HG02678 (cell line): ENCODE measurements around the gene ZNF496.

ENCODE experiments used
- ATAC-seq: cut with Tn5 transposase; IDR thresholded peaks from one replicate; pipeline ENCODE4 v1.9.1; 2021; ENCODE audit warnings: mild to moderate bottlenecking, moderate library complexity; ENCODE audit not compliant: unreplicated experiment

The ZNF496 gene

DNA sequence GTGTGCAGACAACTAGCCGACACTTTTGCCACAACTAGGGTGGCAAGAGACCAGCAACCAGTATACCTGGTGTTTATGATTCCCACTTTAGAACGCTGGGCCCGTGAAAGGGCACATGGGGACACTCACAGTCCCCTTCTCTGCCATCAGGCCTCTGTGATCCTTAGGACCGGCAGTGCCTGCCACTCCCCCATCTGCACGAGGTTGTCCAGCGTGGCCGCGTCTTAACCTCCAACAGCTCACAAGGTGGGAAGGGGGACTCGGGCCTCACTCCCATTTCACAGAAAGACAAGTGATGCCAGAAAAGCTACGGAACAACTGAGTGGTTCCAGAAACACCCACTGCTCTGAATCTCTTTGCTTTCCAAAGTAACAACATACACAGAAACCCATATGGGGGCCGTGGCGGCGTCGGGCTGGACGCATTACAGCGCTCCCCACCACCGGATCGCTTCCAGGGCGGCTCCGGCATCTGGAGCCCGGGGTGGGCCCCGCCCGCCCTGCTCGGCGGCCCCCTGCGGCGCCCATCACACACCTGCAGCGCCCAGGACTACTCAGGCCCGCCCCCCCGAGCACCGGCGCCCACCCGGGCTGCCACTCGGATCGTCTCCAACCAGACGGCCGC lies 1.0 kb downstream of the ZNF496 start:
- ATAC-seq: peak; percentile 20

DNA sequence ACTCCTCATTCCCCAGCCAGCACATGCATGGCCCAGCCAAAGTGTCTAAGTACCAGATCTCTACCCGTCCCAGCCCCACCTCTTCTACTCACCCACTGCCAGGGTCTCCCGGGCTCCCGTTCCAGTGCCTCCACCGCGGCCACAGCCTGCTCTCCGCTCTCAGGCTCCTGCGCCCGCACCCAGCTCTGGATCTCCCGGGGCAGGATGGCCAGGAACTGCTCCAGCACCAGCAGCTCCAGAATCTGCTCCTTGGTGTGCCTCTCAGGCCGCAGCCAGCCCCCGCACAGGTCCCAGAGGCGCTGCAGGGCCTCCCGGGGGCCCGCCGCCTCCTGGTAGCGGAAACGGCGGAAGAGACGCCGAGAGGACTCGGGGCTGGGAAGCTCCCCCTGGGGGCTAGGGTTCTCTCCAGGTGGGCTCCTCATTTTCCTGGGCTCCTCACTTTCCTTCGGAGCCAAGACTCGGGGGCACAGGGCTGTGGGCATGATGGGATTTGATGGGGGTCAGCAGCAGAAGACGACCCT lies 2.5 kb downstream of the ZNF496 start:
- no peak for ATAC-seq

DNA sequence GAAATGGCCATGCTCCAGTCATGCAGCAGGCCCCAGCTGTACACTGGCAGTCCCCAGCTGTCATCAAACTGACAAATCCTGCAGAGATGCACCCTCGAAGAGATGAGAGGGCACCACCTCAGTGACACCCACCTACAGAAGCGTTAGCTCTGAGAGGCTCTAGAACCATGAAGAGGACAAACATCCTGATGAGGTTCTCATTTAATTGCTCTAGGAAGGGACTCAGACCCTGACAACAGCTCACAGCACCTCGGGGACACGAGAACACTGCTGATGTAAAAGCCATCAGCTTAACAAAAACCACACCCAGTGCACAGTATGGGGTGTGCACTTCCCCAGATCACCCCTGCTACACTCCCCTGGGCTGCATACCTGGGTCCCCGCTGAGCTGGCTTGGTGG lies 3.4 kb downstream of the ZNF496 start:
- ATAC-seq: no peak

DNA sequence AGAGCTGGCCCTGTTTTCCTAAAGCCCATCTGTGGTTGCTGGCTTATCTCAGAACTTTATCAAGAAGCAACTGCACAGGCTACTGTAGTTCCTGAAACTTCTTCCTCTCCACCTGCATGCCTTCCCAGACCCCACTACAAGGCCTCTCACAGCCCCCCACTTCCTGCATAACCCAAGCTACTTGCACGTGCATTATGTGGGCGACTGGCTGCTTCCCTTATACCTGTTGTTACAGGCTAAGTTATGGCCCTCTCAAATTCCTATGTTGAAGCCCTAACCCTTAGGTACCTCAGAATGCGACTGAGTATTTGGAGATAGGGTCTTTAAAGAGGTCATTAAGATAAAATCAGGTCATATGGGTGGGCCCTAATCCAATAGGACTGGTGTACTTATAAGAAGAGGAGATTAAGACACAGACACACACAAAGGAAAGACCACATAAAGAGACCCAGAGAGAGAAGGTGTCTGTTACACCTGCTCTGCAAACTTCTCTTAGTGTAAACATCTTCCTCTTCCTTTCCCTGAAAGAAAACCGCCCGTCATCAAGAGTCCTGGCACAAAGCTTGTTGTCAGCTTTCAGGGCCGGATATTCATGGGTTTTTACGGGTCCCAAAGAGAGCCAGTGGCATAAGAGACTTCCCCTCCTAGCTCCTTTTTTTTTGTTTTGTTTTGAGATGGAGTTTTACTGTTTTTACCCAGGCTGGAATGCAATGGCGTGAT lies 5.1 kb downstream of the ZNF496 start:
- ATAC-seq: no peak

DNA sequence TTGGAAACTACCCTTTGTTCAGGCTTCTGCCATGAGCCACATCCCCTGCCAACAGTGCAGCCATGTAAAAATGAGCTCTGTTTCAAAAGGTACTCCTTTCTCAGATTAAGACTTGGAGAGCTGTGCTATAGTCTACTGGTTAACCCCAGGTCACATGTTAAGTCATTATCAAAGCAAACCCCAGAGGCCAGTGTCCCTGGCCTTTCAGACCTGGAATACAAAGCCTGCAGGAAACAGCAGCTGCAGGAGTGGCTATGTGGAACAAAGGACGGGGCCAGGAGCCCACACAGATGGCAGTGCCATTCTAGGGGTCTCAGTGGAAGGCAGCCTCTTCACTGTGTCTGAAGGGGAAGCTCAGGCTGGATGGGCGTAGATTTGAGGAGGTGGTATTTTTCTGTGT lies 6.7 kb downstream of the ZNF496 start:
- no peak for ATAC-seq

DNA sequence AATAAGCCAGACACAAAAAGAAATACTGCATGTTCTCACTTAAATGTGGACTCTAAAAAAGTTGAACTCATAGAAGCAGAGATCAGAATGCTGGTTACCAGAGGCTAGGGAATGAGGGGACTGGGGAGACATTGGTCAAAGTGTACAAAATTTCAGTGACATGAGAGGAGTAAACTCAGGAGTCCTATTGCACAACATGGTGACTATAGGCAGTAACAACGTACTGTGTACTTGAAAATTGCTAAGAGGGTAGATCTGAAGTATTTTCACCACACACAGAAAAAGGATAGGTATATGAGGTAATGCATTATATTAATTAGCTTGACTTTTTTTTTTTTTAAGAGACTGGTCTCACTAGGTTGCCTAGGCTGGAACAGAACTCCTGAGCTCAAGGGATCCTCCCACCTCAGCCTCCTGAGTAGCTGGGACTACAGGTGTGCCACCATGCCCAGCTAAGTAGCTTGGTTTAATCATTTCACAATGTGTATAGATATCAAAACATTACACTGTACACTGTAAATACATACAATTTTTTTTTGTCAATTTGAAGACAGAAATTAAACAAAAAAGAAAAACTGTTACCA lies 7.4 kb downstream of the ZNF496 start:
- no peak for ATAC-seq

DNA sequence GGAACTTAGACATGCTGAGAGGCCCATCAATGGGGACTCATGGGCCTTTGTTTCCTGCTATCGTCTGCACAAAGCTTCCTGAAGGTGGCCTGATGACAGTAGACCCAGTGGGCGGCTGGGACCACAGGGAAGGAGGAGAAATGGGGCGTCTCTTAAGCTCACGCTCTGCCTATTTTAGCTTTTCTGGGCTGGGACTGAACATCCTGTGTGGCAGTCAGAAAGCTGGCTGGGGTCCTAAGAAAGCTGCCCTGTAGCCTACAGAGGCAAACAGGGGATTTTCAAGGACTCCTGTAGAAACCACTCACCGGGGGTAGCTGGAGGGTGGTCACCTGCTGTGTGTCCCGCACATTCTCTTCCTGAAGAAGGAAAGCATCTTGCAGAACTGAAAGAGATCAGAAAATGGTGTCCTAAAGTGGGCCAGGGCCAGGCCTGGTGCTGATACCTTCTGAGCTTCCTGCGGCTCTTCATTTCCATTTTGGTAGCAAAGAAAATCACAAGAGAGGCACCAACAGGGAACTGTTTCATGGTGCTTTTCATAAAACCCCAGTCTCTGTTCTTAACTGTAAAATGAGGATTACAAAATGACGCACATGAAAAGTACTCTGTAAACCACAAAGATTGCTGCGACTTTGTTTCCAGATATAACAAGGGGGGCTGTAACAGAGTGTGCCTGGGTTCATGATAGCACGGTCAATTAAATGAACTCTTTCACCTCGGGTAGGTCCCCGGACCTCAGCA lies 8.6 kb downstream of the ZNF496 start:
- ATAC-seq: peak; percentile 60

DNA sequence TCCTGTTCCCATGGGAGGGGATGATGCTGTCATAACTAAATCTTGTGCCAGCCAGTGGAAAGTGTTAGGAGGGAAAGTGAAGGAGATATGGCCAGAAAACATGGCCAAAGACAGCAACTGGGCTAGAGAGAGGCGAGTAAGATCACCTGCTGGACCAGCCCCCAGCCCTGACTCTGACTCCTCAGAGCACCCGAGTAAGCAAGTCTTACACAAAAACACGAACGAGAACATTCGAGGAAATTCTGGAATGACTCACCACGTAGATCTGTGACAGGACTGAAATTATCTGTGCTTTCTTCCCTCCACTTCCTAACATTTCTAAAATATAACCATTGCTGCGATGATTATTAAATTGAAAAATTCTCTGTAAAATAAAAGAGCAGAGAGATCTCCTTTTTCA lies 9.2 kb downstream of the ZNF496 start:
- peak; percentile 32 for ATAC-seq

DNA sequence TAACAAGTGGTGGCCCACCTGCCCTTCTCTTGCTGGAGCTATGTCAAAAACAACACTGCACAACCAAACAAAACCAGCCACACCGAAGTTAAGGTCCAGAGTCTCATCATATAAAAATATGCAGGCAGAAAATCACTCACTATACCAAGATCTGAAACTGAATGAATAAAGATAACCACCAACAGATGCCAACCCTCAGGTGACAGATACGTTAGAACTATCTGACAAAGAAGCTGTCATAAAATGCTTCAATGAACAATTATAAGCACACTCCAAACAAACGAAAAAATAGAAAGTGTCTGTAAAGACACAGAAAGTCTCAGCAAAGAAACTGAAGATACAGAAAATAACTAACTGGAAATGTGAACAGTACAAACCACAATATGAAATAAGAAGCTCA lies 14.0 kb downstream of the ZNF496 start:
- ATAC-seq: peak; percentile 34

DNA sequence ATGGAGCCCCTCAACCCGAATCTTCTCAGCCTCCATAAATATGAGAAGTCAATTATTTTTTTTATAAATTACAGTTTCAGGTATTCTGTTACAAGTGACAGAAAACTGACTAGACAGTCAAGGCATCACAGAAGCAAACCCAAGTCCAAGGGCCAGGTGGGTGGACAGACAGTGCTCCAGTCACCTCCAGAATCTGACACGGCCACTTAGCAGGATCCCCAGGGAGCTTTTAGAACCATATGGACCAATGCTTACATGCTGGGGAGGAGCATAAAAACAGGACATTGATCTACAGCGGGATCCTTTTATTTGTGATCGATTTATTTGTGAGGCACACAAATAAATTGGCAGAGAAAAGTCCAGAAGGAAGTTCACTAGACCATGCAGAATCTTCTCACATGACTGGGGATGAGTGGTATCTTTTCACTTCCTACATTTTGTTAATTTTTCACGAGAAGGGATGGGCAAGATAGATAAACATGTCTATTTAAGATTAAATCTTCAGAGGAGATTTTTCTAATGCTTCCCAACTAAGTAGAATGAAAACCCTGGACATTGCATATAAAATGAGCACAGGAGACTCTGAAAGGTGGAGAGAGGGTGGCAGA lies 15.0 kb downstream of the ZNF496 start:
- ATAC-seq: no peak

DNA sequence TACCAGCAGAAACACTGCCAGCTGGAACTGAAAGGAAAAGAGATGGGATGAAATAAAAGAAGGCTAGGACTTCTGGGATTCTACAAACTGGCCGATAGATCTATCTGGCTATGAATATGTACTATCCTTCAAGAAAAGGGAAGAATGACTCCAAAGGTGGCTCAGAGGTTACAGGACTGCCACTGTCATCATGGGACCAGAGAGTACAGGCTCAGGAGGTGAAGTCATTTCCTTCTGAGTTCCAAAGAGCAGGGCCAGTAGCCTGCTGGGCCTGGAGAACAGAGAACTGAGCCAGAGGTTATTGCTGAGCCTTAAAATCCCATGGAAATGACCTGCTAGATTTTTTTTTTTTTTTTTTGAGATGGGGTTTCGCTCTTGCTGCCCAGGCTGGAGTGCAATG lies 27.6 kb downstream of the ZNF496 start:
- no peak for ATAC-seq

DNA sequence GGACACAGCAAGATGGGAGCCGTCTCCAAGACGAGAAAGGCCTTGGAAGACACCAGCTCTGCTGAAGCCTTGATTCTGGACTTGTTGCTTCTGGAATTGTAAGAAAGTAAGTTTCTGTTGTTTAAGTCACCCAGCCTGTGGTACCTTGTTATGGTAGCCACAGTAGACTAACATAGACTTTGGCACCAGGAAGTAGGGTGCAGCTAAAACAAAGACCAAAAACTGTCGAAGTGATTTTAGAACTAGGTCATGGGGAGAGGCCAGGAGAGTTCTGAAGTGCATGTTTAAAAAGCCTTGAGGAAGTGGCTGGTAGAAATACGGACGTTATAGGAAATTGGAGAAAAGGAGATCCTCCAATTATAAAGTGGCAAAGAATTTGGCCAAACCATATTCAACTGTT lies 28.5 kb downstream of the ZNF496 start:
- ATAC-seq: no peak

DNA sequence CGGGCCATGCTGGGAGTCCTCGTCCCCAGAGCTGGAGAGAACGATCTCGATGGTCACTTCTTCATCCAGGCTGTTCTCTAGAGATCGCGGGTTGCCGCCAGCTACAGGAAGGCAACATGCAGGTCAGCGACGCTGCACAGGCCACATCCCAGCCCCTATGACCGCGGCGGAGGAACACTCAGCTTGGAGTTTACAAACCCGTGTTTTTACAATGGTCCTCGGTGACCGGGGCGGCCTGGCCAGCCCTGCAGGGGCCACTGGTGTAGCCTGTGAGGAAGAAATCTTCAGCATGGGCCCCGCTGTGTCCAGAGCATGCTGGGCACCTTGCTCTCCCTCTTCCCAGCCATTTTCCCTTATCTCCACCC lies 30.5 kb downstream of the ZNF496 start:
- ATAC-seq: no peak

DNA sequence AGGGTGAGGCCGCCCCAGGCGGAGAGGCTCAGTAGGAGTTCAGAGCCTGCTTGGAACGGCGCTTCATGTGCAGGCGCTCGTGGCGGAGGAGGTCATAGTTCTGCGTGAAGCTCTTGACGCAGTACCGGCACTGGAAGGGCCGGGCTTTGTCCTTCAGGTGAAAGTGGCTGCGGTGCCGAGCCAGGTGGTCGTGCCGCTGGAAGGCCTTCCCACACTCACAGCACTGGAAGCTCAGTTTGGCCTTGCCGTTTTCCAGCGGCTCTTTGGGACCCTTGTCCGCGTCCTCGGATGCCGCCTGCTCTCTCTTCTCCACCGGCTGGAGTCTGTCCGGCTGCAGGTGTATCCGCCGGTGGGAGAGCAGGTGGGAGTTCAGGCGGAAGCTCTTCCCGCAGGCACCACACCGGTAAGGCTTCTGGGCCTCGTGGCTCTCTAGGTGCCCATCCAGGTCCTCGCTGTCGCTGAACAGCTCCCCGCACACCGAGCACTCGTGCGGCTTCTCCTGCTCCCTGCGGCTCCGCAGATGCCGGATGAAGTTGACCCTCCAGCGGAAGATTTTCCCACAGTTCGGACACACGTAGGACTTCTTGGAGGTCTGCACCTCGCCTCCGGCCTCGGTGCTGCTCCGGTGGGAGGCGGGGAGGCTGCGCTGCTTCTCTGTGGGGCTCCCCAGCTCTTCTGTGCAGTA lies 31.0 kb downstream of the ZNF496 start:
- ATAC-seq: no peak

DNA sequence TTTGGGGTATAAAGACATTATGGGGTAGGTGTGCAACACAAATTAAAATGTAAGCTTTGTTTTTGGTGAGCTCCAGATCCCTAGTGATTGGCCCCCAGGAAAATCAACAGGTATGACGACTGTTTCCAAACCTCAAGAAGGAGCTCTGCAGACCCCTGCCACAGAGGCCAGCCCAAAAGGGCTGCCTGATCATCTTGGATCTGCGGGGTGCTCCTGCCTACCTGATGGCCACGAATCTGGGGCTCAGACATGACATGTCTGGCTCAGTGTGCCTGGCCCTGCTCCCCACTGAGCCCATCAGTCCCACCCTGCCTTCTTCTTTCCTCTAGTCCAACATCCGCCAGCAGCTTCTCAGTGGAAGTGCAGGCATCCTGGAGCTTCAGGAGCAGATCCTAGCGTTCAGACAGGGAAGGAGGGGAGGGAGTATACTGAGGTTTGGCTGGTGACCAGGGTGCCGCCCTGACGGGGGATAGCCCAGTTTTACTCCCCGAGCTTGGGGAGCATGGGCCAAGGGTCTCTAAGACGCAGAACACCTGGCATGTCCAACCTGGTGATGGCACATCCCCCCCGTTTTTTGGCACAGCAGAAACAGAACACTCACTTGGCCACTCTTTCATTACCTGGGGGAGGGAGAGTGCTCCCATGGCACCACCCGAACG lies 31.8 kb downstream of the ZNF496 start:
- ATAC-seq: no peak

DNA sequence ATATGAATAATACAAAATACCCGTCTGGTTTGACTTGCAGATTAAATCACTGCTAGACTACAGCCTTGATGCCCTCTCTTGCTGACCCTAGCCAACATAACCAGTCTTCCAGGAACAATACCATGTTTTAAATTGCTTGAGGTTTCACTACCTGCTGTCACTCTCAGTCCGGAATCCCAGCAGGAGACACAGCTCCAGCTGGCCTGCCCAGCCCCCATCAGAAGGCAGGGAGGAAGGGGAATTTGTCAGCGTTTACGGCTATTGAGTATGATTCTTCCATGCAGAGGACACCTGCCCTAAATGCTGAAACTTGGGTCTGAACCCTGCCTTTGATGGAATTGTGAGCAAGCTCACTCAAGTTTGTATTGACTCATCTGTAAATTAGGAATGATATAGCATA lies 33.0 kb downstream of the ZNF496 start:
- ATAC-seq: no peak

DNA sequence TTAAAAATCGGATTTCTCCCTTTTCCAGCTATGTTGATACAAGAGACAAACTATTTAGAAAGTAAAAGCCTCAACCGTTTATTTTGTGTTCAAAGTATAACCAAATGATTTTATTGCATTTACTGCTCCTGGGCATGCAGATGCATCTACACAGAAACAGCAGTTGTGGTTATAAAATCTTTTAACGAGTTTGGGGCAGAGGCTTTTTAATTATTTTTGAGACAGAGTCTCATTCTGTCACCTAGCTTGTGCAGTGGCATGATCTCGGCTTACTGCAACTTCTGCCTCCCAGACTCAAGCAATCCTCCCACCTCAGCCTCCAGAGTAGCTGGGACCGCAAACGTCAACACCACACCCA lies 33.6 kb downstream of the ZNF496 start:
- ATAC-seq: no peak

DNA sequence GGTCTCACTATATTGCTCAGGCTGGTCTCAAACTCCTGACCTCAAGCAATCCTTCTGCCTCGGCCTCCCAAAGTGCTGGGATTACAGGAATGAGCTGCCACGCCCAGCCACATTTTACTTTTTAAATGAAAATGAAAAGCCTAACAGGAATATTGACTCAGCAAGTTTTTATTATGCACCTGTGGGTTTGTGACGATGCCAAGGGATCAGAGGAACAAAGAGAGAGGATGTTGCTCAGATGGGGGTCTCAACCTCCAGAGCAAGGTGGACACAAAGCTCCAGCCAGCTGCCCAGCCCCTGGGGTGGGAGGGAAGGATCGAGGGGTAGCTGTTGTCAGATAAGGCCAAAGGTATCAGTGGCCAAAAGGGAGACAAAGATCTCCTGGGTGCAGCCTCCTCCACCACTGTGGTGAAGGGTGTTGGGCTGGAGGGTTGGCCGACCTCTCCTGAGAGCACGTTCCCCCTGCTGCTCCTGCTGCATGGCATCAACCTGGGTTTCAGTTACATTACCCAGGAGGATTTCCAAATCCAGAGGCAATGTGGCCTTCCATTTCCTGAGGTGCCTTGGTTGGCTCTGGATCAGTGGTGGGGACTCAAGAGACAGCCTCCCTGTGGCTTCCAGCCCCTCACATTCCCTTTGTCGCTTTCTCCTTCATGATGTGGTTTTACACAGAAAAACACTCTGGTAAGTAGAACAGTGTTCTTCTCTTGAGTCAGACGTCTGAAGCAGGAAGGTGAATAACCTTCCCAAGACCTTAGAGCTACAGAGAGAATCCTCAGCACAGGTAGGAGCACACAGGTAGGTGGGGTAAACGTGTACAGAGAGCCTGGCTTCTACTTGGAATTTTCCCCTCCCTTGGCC lies 34.2 kb downstream of the ZNF496 start:
- ATAC-seq: no peak

DNA sequence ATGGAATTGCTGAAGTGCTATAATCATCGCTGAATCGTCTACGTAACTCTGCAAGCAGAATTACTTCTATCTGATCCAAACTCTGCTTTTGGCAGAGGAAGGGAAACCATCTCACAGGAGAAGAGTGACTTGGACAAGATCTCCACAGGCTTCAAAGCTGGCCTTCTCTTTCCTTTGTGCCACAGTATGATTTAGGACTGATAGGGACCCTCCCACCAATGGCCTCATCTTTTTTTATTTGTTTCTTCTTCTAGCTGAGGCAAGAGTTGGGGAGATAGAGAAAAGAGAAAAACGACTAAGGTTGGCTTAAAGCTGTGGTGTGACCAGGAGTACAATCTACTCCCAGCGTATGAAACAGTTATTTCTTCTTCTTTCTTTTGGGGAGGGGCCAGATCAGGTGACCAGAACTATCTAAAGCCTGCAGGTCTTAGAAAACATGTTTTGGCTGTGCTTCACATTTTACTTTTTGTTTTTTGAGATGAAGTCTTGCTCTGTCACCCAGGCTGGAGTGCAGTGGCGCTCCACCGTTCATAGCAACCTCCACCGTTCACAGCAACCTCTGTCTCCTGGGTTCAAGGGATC lies 35.0 kb downstream of the ZNF496 start:
- no peak for ATAC-seq
